Measurements from ENCODE around the gene UHMK1.
"Not testable (repeated sequence)": the region's sequence is repeated elsewhere in the genome, so short reads cannot be mapped to it uniquely, and the experiment has no call there.

UHMK1 gene

DNA sequence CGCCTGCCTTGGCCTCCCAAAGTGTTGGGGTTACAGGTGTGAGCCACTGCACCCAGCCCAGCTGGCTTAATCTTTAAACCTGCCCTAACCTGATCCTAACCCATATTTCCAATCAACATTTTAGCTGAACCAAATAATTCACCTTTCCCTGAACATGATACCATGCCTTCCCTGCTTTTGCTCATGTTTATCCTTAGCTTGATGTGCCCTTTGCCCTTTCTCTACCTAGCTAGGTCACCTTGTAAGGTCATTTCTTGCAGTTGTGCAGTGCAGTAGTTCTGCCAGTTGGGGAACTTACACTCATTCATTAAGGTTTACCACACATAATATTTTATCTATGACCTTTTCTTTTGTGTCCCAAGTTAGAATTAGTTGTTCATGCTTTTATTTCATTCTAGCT lies 69.3 kb downstream of the UHMK1 start:
- no peak for DNase-seq

- DNase-seq, result no peak
These were observed 71.2 kb downstream of the UHMK1 start for GRCh38 chr1:162568802-162569201.

DNA sequence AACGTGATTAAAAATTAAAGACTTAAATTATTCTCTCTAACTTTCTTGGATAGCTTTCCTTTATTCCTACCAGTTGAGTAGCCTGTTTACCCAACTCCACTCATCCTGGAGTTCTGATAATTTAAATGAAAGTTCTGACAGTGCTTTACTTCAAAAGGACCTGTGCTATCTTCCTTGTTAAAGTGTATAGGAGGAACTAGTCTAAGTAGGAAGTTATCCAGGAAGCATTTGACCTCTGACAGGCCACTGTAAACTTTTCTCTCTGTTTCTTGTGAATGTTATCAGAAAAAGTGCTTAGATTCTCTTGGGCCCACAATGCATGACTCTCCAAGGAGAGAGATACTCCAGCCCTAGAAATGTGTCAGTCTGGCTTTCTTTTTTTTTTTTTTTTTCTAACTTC lies 73.1 kb downstream of the UHMK1 start:
- DNase-seq, result no peak

DNA sequence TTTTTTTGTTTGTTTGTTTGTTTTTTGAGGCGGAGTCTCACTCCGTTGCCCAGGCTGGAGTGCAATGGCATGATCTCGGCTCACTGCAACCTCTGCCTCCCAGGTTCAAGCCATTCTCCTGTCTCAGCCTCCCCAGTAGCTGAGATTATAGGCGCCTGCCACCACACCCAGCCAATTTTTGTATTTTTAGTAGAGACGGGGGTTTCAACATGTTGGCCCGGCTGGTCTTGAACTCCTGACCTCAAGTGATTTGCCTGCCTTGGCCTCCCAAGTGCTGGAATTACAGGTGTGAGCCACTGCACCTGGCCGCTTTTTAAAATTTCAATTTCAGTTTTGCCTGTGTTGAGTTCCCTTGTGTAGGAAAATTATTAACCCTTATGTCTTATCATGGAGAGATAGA lies 73.5 kb downstream of the UHMK1 start:
- not testable (repeated sequence) for DNase-seq

DNA sequence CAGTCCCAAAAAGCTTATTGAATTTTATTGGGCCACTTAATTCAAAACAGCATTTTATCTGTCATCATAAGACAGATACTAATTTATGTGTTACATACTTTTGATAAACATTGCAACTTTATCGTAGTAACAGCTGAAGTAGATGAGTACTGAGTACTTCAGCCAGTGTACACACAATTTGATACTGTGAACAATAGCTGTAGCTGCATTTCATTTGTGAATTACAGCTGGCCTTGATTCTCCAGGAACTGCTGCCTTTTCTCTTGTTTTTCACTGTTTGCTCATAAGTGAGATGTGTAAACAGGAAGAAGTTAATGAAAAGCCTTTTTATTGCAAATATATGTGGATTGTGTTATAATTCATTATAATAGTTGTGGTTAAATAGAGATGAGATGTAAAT lies 74.1 kb downstream of the UHMK1 start:
- peak in 2 of 3 experiments; percentile 31 to 76 for DNase-seq

GRCh38 chr1:162573136-162573535 lies 75.5 kb downstream of the UHMK1 start:
- DNase-seq, result no peak

- peak in 1 of 3 experiments; percentile 27 for DNase-seq
These were observed 80.6 kb downstream of the UHMK1 start for GRCh38 chr1:162578071-162578700.

DNA sequence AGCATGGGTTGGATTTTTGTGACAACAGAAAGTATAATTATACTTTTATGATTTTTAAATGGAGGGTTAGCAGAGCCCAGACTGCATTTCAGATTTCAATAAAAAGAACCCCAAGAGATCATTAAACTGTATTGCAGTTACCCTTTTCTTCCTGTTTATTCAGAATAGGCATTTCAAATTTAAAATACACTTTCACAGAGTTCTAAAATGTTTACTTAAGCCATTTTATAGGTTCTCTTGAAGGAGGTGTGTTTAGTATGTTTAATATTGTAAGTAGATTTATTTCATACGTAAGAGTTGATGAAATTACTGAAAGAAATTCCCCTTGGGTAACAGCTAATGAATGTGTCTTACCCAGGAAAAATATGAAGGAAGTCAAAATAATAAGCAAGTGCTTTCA lies 81.3 kb downstream of the UHMK1 start:
- DNase-seq, result peak in 1 of 3 experiments; percentile 33

All from NCI-H1417 (cell line).